A549 (cell line): Measurements from ENCODE around the gene RAPGEF3.

ENCODE experiments used
- BHLHE40 ChIP-seq: IDR thresholded peaks from 2 replicates; pipeline ENCODE4 v1.6.1; 2012; ENCODE audit warnings: low read depth, low read length, inconsistent platforms
- CEBPB ChIP-seq, 2 experiments: fragments of >200 bp in 1 of 2; sonication (Bioruptor Twin) in 1 of 2; formaldehyde crosslinking in 1 of 2; IDR thresholded peaks; 2 replicates each; pipeline ENCODE4 v1.6.1; 2012 to 2016
- GATA3 ChIP-seq: IDR thresholded peaks from 2 replicates; pipeline ENCODE4 v1.6.1; 2012; ENCODE audit warnings: borderline replicate concordance
- MAZ ChIP-seq: fragments of 150-350 bp; IDR thresholded peaks from 2 replicates; pipeline ENCODE4 v1.6.1; 2014; ENCODE audit warnings: antibody characterized with exemption, low read depth, low read length, borderline replicate concordance
- POLR2AphosphoS2 ChIP-seq: conservative IDR thresholded peaks from 2 replicates; pipeline ENCODE4 v1.6.1; 2012; ENCODE audit warnings: low read length, improper control_type of control experiment, inconsistent platforms
- TP53 ChIP-seq: fragments of 250-450 bp; sonication (Bioruptor Pico); IDR thresholded peaks from 2 replicates; pipeline ENCODE4 v1.5.0; 2021; ENCODE audit warnings: mild to moderate bottlenecking, moderate library complexity
- TF ChIP-seq, protein P1 (sequence below): fragments of >200 bp; sonication (Bioruptor Twin); formaldehyde crosslinking; IDR thresholded peaks from 3 replicates; pipeline ENCODE4 v1.5.1; 2016
- TF ChIP-seq, protein P2 (sequence below): fragments of >200 bp; sonication (Bioruptor Twin); formaldehyde crosslinking; IDR thresholded peaks from 3 replicates; pipeline ENCODE4 v1.6.1; 2016
- TF ChIP-seq, protein P3 (sequence below): fragments of 450-650 bp; IDR thresholded peaks from 2 replicates; pipeline ENCODE4 v1.6.1; 2014; ENCODE audit warnings: antibody characterized with exemption
- TF ChIP-seq, protein P4 (sequence below): IDR thresholded peaks from 2 replicates; pipeline ENCODE4 v1.6.1; 2012

DNA sequence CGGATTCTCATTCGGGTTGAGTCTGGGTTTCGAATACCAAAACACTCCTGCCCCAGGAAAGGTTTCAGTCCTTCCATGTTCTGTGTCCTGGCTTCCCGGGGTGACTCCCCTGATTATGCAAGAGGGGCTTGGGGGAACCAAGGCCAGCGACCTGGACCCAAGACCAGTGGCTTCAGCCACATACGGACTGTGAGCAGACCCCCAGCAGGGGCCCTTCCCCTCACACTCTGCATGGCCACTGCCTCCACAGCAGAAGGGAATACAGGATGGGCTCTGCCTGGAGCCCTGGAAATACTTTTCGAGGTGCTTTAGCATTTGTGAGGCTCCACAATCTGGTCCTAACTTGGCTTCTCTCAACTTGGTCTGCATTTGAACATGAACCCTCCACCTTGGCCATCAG lies 41.9 kb upstream of the RAPGEF3 start:
- TF ChIP-seq MAZ, result no peak
- no peak for TF ChIP-seq CEBPB (IDR thresholded peaks at IDR 0.05)
- TF ChIP-seq, protein P1, sequence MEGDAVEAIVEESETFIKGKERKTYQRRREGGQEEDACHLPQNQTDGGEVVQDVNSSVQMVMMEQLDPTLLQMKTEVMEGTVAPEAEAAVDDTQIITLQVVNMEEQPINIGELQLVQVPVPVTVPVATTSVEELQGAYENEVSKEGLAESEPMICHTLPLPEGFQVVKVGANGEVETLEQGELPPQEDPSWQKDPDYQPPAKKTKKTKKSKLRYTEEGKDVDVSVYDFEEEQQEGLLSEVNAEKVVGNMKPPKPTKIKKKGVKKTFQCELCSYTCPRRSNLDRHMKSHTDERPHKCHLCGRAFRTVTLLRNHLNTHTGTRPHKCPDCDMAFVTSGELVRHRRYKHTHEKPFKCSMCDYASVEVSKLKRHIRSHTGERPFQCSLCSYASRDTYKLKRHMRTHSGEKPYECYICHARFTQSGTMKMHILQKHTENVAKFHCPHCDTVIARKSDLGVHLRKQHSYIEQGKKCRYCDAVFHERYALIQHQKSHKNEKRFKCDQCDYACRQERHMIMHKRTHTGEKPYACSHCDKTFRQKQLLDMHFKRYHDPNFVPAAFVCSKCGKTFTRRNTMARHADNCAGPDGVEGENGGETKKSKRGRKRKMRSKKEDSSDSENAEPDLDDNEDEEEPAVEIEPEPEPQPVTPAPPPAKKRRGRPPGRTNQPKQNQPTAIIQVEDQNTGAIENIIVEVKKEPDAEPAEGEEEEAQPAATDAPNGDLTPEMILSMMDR, result no peak
- no peak for TF ChIP-seq BHLHE40
- TF ChIP-seq GATA3, result no peak
- TF ChIP-seq, protein P2, sequence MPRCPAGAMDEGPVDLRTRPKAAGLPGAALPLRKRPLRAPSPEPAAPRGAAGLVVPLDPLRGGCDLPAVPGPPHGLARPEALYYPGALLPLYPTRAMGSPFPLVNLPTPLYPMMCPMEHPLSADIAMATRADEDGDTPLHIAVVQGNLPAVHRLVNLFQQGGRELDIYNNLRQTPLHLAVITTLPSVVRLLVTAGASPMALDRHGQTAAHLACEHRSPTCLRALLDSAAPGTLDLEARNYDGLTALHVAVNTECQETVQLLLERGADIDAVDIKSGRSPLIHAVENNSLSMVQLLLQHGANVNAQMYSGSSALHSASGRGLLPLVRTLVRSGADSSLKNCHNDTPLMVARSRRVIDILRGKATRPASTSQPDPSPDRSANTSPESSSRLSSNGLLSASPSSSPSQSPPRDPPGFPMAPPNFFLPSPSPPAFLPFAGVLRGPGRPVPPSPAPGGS, result no peak
- TF ChIP-seq, protein P3, sequence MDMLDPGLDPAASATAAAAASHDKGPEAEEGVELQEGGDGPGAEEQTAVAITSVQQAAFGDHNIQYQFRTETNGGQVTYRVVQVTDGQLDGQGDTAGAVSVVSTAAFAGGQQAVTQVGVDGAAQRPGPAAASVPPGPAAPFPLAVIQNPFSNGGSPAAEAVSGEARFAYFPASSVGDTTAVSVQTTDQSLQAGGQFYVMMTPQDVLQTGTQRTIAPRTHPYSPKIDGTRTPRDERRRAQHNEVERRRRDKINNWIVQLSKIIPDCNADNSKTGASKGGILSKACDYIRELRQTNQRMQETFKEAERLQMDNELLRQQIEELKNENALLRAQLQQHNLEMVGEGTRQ, result no peak
- no peak for TF ChIP-seq POLR2AphosphoS2
- TF ChIP-seq, protein P4, sequence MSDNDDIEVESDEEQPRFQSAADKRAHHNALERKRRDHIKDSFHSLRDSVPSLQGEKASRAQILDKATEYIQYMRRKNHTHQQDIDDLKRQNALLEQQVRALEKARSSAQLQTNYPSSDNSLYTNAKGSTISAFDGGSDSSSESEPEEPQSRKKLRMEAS, result no peak
- no peak for TF ChIP-seq TP53
